K562 (cell line): ENCODE data around the gene FSD1L. TPM values are rescaled to one million over a fixed set of nuclear protein-coding genes. Genes with fewer than 3 reads are reported as not detected.

Source experiments
- ARHGAP35 ChIP-seq: fragments of 450-650 bp; IDR thresholded peaks from 2 replicates; pipeline ENCODE4 v1.6.1; 2018; ENCODE audit not compliant: partially characterized antibody
- BACH1 ChIP-seq: fragments of 200-800 bp; sonication (Bioruptor generic); IDR thresholded peaks from 2 replicates; pipeline ENCODE4 v1.6.1; 2016; ENCODE audit warnings: missing genetic modification characterization, missing compliant biosample characterization
- CBFB ChIP-seq: sonication (generic); formaldehyde crosslinking; IDR thresholded peaks from 2 replicates; pipeline ENCODE4 v1.4.0; 2020; ENCODE audit warnings: mild to moderate bottlenecking, missing genetic modification reagents
- CEBPB ChIP-seq: fragments of 450-650 bp; IDR thresholded peaks from 2 replicates; pipeline ENCODE4 v1.6.1; 2016; ENCODE audit warnings: missing genetic modification characterization, missing compliant biosample characterization
- E2F3 ChIP-seq: fragments of 250-450 bp; sonication (Bioruptor Pico); IDR thresholded peaks from 2 replicates; pipeline ENCODE4 v1.4.0; 2020; ENCODE audit warnings: mild to moderate bottlenecking
- EHMT2 ChIP-seq: fragments of 450-650 bp; IDR thresholded peaks from 2 replicates; pipeline ENCODE4 v1.6.1; 2018; ENCODE audit warnings: antibody characterized with exemption
- ESRRB ChIP-seq: fragments of 250-450 bp; sonication (Bioruptor Pico); IDR thresholded peaks from 2 replicates; pipeline ENCODE4 v1.5.0; 2020; ENCODE audit warnings: mild to moderate bottlenecking, moderate library complexity, borderline replicate concordance
- GTF2F1 ChIP-seq: IDR thresholded peaks from 2 replicates; pipeline ENCODE4 v1.6.1; 2011; ENCODE audit warnings: low read depth, low read length, improper control_type of control experiment
- HDAC1 ChIP-seq, 2 experiments: fragments of 450-650 bp; IDR thresholded peaks; 2 replicates each; pipeline ENCODE4 v1.6.1; 2016 to 2017; ENCODE audit warnings: inconsistent platforms in 1 of 2, mild to moderate bottlenecking in 1 of 2, moderate library complexity in 1 of 2
- HMGN3 ChIP-seq: IDR thresholded peaks from 2 replicates; pipeline ENCODE4 v1.6.1; 2011; ENCODE audit warnings: borderline replicate concordance, low read depth, mild to moderate bottlenecking, mixed read lengths, low read length; ENCODE audit not compliant: insufficient read length; ENCODE audit errors: extremely low read depth
- KDM1A ChIP-seq, 2 experiments: fragments of 450-650 bp; IDR thresholded peaks; 2 replicates each; pipeline ENCODE4 v1.6.1; 2016; ENCODE audit warnings: mild to moderate bottlenecking in 2 of 2
- KLF1 ChIP-seq: fragments of 450-650 bp; IDR thresholded peaks from 2 replicates; pipeline ENCODE4 v1.6.1; 2016; ENCODE audit warnings: missing genetic modification characterization, missing compliant biosample characterization
- KLF10 ChIP-seq: fragments of 250-450 bp; sonication (Bioruptor Pico); IDR thresholded peaks from 2 replicates; pipeline ENCODE4 v1.6.1; 2021; ENCODE audit warnings: matching md5 sums
- MAFK ChIP-seq: IDR thresholded peaks from 2 replicates; pipeline ENCODE4 v1.6.1; 2011; ENCODE audit warnings: low read length, improper control_type of control experiment
- MBD2 ChIP-seq: sonication (generic); IDR thresholded peaks from 2 replicates; pipeline ENCODE4 v1.6.1; 2016; ENCODE audit warnings: low read depth, borderline replicate concordance
- NONO ChIP-seq, 2 experiments: fragments of 200-400 bp in 1 of 2; fragments of 450-650 bp in 1 of 2; formaldehyde crosslinking in 1 of 2; IDR thresholded peaks; 2 replicates each; pipeline ENCODE4 v1.6.1; 2017; ENCODE audit warnings: low read depth in 2 of 2, mild to moderate bottlenecking in 2 of 2, moderate library complexity in 2 of 2, low read length in 1 of 2
- OTX1 ChIP-seq: fragments of 450-650 bp; formaldehyde crosslinking; IDR thresholded peaks from 2 replicates; pipeline ENCODE4 v1.4.0; 2022; ENCODE audit warnings: mild to moderate bottlenecking
- POLR2G ChIP-seq: fragments of 200-400 bp; formaldehyde crosslinking; IDR thresholded peaks from 2 replicates; pipeline ENCODE4 v1.6.1; 2017; ENCODE audit warnings: low read depth, mild to moderate bottlenecking, antibody characterized with exemption, low read length, moderate library complexity
- RBM15 ChIP-seq: fragments of 200-400 bp; formaldehyde crosslinking; IDR thresholded peaks from 2 replicates; pipeline ENCODE4 v1.6.1; 2018; ENCODE audit warnings: mild to moderate bottlenecking, low read length, moderate library complexity; ENCODE audit not compliant: insufficient read depth
- SMARCA5 ChIP-seq: fragments of 450-650 bp; IDR thresholded peaks from 2 replicates; pipeline ENCODE4 v1.6.1; 2016
- SMC3 ChIP-seq: conservative IDR thresholded peaks from 2 replicates; pipeline ENCODE4 v1.6.1; 2011; ENCODE audit warnings: low read depth, low read length, improper control_type of control experiment; ENCODE audit not compliant: insufficient read depth
- SRSF1 ChIP-seq: fragments of 200-400 bp; formaldehyde crosslinking; IDR thresholded peaks from 2 replicates; pipeline ENCODE4 v1.6.1; 2017; ENCODE audit warnings: mild to moderate bottlenecking, low read depth, low read length, moderate library complexity
- TAF15 ChIP-seq: fragments of 200-400 bp; formaldehyde crosslinking; IDR thresholded peaks from 2 replicates; pipeline ENCODE4 v1.6.1; 2017; ENCODE audit warnings: mild to moderate bottlenecking, low read depth, low read length, moderate library complexity
- TFAM ChIP-seq: fragments of 250-450 bp; sonication (Bioruptor Pico); conservative IDR thresholded peaks from 2 replicates; pipeline ENCODE4 v1.5.0; 2021; ENCODE audit warnings: mild to moderate bottlenecking, moderate library complexity
- ZC3H8 ChIP-seq: fragments of 450-650 bp; IDR thresholded peaks from 2 replicates; pipeline ENCODE4 v1.6.1; 2017
- polyA plus RNA-seq, 8 experiments: library from polyadenylated mRNA; depleted of rRNA in 4 of 8; stranded (reverse) in 5 of 8; unstranded in 3 of 8; fragments of >200 nt; fragmentation: Nextera tagmentation in 2 of 8; fragmentation: Illumina TruSeq in 1 of 8; extraction: Ambion mirVana in 2 of 8; extraction: Trizol in 1 of 8; gene quantifications; 2 replicates each; pipeline versions ENCODE4 v1.2.1 to v1.2.3, GENCODE V29; 2011 to 2014; ENCODE audit warnings: inconsistent platforms in 1 of 8, missing spikeins in 1 of 8
- total RNA-seq, 7 experiments: library from RNA; depleted of rRNA in 6 of 7; stranded (reverse); fragments of >200 nt in 6 of 7; fragmentation: Illumina TruSeq in 2 of 7; extraction: Trizol in 2 of 7; gene quantifications; 2 replicates each; pipeline versions ENCODE4 v1.2.1 to v1.2.3, GENCODE V29; 2011 to 2021; ENCODE audit warnings: low replicate concordance in 1 of 7
- TF ChIP-seq, protein P1 (sequence below): sonication (generic); formaldehyde crosslinking; IDR thresholded peaks from 2 replicates; pipeline ENCODE4 v1.8.0; 2022; ENCODE audit warnings: mild to moderate bottlenecking, missing genetic modification reagents
- TF ChIP-seq, protein P2 (sequence below): sonication (generic); formaldehyde crosslinking; IDR thresholded peaks from 2 replicates; pipeline ENCODE4 v1.8.1; 2023; ENCODE audit warnings: missing genetic modification reagents, mild to moderate bottlenecking, borderline replicate concordance

The FSD1L gene
- total and polyA plus RNA-seq, 9 of the 15 experiments (the other 6 are each of a cell fraction or from before 2014, with no cell fraction given), result 0.95 to 4.2 (median 2.1) TPM

DNA sequence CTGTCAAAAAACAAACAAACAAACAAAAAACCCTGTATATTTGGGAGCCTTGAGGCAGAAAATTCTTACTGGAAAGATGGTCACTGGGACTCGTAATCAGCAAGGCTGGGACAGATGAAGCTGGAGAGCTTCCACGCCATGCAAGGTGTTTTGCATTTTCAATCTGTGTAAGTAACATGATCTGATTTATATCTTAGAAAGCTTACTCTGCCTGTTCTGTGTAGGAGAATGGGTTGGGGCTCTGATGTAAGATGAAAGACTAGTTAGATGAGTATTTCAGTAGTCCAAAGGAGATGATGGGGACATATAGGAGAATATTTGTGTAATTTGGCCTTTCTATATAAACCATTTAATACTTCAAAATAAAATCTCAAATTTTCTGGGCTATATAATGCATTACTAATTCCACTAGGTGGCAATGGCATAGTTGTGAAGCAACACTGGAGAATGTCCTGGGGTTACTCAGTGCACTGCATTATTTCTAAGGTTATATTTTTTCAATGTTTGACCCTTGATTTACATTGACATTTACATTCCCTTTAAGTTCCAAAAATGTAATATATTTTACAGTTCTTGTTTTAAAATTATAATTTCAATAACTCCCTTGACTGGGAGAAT, 21.9 kb upstream of the FSD1L start (continued):
- TF ChIP-seq ARHGAP35 (no peak), SMC3 (no peak; the same call in 1 of the 2 replicates), TFAM (CRISPR knock-in tag) (no peak), KLF10 (CRISPR knock-in tag) (no peak), BACH1 (tag) (no peak), KLF1 (tag) (no peak), MBD2 (no peak), OTX1 (CRISPR knock-in tag) (no peak), POLR2G (no peak), HDAC1 (IDR thresholded peaks at IDR 0.05) (no peak), CBFB (CRISPR knock-in tag) (no peak), NONO (IDR thresholded peaks at IDR 0.05; ENCODE audit: low read depth in 2 of 2, low read length in 1 of 2) (no peak), E2F3 (CRISPR knock-in tag) (no peak), MAFK (no peak), RBM15 (no peak), EHMT2 (no peak), SRSF1 (no peak), GTF2F1 (no peak), TAF15 (no peak), ESRRB (no peak), ZC3H8 (no peak), CEBPB (tag) (peak; percentile 47; the same call in 1 of the 2 replicates), SMARCA5 (no peak), HMGN3 (no peak), KDM1A (IDR thresholded peaks at IDR 0.05) (peak; percentile 22 to 66; a peak in 2 of 4 replicates)
- TF ChIP-seq, protein P1, sequence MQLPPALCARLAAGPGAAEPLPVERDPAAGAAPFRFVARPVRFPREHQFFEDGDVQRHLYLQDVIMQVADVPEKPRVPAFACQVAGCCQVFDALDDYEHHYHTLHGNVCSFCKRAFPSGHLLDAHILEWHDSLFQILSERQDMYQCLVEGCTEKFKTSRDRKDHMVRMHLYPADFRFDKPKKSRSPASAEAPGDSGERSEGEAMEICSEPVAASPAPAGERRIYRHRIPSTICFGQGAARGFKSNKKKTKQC (CRISPR knock-in tag), result no peak
- TF ChIP-seq, protein P2, sequence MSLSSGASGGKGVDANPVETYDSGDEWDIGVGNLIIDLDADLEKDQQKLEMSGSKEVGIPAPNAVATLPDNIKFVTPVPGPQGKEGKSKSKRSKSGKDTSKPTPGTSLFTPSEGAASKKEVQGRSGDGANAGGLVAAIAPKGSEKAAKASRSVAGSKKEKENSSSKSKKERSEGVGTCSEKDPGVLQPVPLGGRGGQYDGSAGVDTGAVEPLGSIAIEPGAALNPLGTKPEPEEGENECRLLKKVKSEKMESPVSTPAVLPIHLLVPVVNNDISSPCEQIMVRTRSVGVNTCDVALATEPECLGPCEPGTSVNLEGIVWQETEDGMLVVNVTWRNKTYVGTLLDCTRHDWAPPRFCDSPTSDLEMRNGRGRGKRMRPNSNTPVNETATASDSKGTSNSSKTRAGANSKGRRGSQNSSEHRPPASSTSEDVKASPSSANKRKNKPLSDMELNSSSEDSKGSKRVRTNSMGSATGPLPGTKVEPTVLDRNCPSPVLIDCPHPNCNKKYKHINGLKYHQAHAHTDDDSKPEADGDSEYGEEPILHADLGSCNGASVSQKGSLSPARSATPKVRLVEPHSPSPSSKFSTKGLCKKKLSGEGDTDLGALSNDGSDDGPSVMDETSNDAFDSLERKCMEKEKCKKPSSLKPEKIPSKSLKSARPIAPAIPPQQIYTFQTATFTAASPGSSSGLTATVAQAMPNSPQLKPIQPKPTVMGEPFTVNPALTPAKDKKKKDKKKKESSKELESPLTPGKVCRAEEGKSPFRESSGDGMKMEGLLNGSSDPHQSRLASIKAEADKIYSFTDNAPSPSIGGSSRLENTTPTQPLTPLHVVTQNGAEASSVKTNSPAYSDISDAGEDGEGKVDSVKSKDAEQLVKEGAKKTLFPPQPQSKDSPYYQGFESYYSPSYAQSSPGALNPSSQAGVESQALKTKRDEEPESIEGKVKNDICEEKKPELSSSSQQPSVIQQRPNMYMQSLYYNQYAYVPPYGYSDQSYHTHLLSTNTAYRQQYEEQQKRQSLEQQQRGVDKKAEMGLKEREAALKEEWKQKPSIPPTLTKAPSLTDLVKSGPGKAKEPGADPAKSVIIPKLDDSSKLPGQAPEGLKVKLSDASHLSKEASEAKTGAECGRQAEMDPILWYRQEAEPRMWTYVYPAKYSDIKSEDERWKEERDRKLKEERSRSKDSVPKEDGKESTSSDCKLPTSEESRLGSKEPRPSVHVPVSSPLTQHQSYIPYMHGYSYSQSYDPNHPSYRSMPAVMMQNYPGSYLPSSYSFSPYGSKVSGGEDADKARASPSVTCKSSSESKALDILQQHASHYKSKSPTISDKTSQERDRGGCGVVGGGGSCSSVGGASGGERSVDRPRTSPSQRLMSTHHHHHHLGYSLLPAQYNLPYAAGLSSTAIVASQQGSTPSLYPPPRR (CRISPR knock-in tag), result no peak
